WERI-Rb-1 (cell line): ENCODE measurements around the gene C7orf57.

ENCODE experiments used
- DNase-seq: peaks from one replicate; pipeline ENCODE4 v3.0.0-alpha.2; 2020
- H3K27ac ChIP-seq: fragments of 250-450 bp; sonication (Bioruptor Pico); 2 replicates; pipeline ENCODE4 v1.5.1; 2020; ENCODE audit warnings: mild to moderate bottlenecking, moderate library complexity
- H3K27me3 ChIP-seq: fragments of 250-450 bp; sonication (Bioruptor Pico); 2 replicates; pipeline ENCODE4 v1.5.1; 2021; ENCODE audit warnings: mild to moderate bottlenecking, low read depth, moderate library complexity; ENCODE audit not compliant: insufficient read depth, severe bottlenecking
- H3K36me3 ChIP-seq: fragments of 250-450 bp; sonication (Bioruptor Pico); 2 replicates; pipeline ENCODE4 v1.5.1; 2020; ENCODE audit warnings: mild to moderate bottlenecking, moderate library complexity
- H3K4me3 ChIP-seq: 2 replicates; pipeline ENCODE4 v1.5.1; 2011; ENCODE audit warnings: low read depth, mild to moderate bottlenecking, control low read depth, low read length
- H3K9me3 ChIP-seq: fragments of 250-450 bp; sonication (Bioruptor Pico); 2 replicates; pipeline ENCODE4 v1.5.1; 2021; ENCODE audit warnings: mild to moderate bottlenecking, moderate library complexity; ENCODE audit not compliant: severe bottlenecking
- TF ChIP-seq, protein P1 (sequence below): IDR thresholded peaks from 2 replicates; pipeline ENCODE4 v1.5.1; 2011; ENCODE audit warnings: low read depth, mild to moderate bottlenecking, control low read depth, inconsistent platforms, low read length

Gene C7orf57

DNA sequence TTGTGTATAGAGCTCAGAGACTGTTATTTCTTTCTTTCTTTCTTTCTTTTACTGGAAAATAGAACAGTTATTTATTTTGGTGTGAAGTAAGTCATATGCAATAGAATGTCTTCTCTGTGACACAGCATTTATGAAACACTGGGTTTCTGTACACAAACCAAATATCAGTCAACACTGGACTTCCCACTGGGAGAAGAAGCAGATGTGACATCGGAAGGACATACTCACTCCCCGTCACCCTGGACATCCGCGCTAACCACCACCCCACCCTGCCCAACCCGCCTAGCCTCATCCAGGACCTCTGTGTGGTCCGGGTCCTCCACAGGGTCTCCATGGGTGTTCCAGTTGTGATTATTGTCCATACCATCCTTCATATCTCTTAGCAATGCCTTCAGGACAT lies 28.5 kb upstream of the C7orf57 start:
- Histone ChIP-seq H3K27ac (no peak overlapping the region), H3K27me3 (no peaks in the 10 kb centered on the region), H3K9me3 (no peaks in the 10 kb centered on the region), H3K36me3 (no peaks in the 10 kb centered on the region), H3K4me3 (no peak overlapping the region)
- TF ChIP-seq, protein P1, sequence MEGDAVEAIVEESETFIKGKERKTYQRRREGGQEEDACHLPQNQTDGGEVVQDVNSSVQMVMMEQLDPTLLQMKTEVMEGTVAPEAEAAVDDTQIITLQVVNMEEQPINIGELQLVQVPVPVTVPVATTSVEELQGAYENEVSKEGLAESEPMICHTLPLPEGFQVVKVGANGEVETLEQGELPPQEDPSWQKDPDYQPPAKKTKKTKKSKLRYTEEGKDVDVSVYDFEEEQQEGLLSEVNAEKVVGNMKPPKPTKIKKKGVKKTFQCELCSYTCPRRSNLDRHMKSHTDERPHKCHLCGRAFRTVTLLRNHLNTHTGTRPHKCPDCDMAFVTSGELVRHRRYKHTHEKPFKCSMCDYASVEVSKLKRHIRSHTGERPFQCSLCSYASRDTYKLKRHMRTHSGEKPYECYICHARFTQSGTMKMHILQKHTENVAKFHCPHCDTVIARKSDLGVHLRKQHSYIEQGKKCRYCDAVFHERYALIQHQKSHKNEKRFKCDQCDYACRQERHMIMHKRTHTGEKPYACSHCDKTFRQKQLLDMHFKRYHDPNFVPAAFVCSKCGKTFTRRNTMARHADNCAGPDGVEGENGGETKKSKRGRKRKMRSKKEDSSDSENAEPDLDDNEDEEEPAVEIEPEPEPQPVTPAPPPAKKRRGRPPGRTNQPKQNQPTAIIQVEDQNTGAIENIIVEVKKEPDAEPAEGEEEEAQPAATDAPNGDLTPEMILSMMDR = no peak
- DNase-seq = no peak

DNA sequence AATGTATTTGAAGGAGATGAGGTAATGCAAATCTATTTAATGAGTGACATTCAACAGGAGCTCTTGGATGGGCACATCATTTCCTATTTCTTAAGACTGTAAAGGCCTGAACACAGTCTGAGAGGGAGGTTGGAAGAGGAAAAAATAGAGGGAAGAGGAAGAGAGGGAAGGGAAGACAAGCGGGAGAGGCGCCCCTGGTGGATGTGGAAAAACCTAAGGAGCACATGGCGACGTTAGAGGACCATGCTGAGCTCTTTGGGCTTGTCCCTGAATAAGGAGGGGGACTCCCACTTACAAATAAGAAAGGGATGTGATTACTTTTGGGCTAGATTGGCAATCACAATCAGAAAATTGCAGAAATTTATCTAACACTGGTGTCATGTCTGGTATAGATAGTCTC lies 26.1 kb upstream of the C7orf57 start:
- no peaks in the 10 kb centered on the region for H3K9me3 ChIP-seq
- H3K4me3 ChIP-seq = no peak overlapping the region
- no peak overlapping the region for H3K27ac ChIP-seq
- no peaks in the 10 kb centered on the region for H3K27me3 ChIP-seq
- TF ChIP-seq, protein P1 = no peak
- H3K36me3 ChIP-seq = no peaks in the 10 kb centered on the region
- no peak for DNase-seq

DNA sequence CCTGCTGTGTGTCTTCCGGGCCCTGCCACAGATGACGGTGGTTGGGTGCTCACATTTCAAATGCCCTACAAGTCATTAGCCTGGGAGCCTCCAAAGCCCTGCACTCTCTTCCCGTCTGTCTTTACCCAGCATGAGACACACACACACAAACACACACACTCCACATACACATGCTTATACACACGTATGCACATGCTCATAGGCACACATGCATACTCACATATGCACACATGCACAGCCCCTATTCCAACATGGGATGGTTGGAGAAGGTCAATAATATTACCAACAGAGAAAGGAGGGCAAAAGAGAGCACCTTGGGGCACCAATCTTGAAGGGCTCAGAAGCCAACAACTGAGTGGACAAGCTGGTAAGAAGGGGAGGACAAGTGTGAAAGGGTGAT lies 25.4 kb upstream of the C7orf57 start:
- Histone ChIP-seq H3K4me3 (no peak overlapping the region), H3K36me3 (no peaks in the 10 kb centered on the region)

DNA sequence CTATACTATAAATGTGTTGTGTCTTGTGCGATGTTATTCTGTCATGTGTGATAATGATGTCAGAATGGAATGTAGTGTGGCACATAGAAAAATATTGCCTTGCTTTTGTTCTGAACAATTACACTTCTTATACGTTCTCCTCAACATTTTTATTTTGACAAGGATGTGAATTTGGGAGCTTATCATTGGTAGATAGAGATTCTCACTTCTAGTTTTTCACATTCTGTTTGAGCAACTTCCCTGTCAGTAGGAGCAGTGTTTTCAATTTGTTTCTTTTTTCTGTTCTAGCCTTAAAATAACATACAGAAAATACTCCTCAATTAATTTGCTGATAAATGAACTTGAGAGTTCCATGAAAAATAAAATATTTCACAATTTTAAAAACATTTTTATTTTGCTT lies 24.0 kb upstream of the C7orf57 start:
- H3K27me3 ChIP-seq = no peaks in the 10 kb centered on the region
- H3K36me3 ChIP-seq = no peaks in the 10 kb centered on the region
- DNase-seq = no peak
- TF ChIP-seq, protein P1 = no peak
- no peak overlapping the region for H3K4me3 ChIP-seq
- H3K27ac ChIP-seq = no peak overlapping the region
- no peaks in the 10 kb centered on the region for H3K9me3 ChIP-seq

More for the DNA sequence above, 25.4 kb upstream of the C7orf57 start:
- TF ChIP-seq, protein P1 = no peak
- Histone ChIP-seq H3K9me3 (no peaks in the 10 kb centered on the region), H3K27ac (no peak overlapping the region), H3K27me3 (no peaks in the 10 kb centered on the region)
- DNase-seq = no peak

DNA sequence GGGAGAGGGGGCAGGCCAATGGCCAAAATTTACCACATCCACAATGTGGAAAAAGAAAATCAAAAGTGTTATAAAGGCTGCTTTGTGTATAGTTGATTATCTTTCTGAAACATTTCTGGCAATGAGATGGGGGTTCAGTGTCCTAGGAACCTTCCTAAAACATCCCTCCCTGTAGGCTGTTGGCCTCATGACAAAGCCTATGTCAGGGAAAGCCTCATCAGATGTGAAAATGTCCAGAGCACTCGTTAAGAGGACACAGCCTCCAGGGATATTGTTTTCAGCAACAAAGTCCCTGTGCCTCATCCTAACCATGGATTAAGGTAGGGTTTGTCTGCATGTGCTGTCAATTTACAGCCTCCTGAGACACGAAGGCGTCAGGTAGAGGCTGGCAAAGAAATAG lies 23.4 kb upstream of the C7orf57 start:
- no peak for DNase-seq
- Histone ChIP-seq H3K4me3 (no peak overlapping the region), H3K27me3 (no peaks in the 10 kb centered on the region), H3K36me3 (no peaks in the 10 kb centered on the region), H3K9me3 (no peaks in the 10 kb centered on the region), H3K27ac (no peak overlapping the region)
- TF ChIP-seq, protein P1 = no peak

DNA sequence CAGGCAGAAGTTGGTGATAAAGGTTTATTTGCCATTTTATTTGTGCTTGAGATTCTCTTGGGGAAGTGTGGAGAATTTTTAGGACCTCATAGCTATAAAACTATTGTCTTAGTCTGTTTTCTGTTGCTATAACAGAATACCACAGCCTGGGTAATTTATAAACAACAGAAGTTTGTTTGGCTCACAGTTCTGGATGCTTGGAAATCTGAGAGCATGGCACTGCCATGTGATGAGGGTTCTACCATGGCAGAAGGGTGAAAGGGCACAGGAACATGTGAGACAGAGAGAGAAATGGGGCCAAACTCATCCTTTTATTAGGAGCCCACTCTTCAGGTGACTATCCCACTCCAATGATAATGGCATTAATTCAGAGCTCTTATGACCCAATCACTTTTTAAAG lies 18.7 kb upstream of the C7orf57 start:
- Histone ChIP-seq H3K9me3 (no peaks in the 10 kb centered on the region), H3K27ac (no peak overlapping the region), H3K36me3 (no peaks in the 10 kb centered on the region), H3K27me3 (no peaks in the 10 kb centered on the region), H3K4me3 (no peak overlapping the region)
- TF ChIP-seq, protein P1 = no peak
- no peak for DNase-seq
